GM12878 (cell line): Measurements from ENCODE around the gene ZNF513. TPM values are rescaled to one million over a fixed set of nuclear protein-coding genes. Genes with fewer than 3 reads are reported as not detected.

Experiments
- ASH2L ChIP-seq: fragments of 300-600, 200-600 bp; sonication (generic); IDR thresholded peaks from 2 replicates; pipeline ENCODE4 v1.6.1; 2017; ENCODE audit warnings: low read depth, mild to moderate bottlenecking, borderline replicate concordance
- BACH1 ChIP-seq: fragments of 450-650 bp; IDR thresholded peaks from 2 replicates; pipeline ENCODE4 v1.6.1; 2017; ENCODE audit warnings: mild to moderate bottlenecking, borderline replicate concordance
- BCL3 ChIP-seq: IDR thresholded peaks from 2 replicates; pipeline ENCODE4 v1.6.1; 2011; ENCODE audit warnings: borderline replicate concordance, low read depth, mild to moderate bottlenecking, moderate library complexity, low read length; ENCODE audit not compliant: insufficient read depth, poor library complexity, severe bottlenecking
- CUX1 ChIP-seq: IDR thresholded peaks from 2 replicates; pipeline ENCODE4 v1.6.1; 2012; ENCODE audit warnings: improper control_type of control experiment, low read depth, low read length; ENCODE audit not compliant: insufficient replicate concordance
- ETV6 ChIP-seq, 2 experiments: fragments of 450-650 bp in 1 of 2; IDR thresholded peaks in 1 of 2; conservative IDR thresholded peaks in 1 of 2; 2 replicates each; pipeline ENCODE4 v1.6.1; 2014; ENCODE audit warnings: antibody characterized with exemption in 1 of 2, borderline replicate concordance in 1 of 2, low read depth in 1 of 2, mild to moderate bottlenecking in 1 of 2, moderate library complexity in 1 of 2
- HCFC1 ChIP-seq: fragments of 150-350 bp; IDR thresholded peaks from 2 replicates; pipeline ENCODE4 v1.6.1; 2014; ENCODE audit warnings: low read length
- HDGF ChIP-seq: fragments of 450-650 bp; IDR thresholded peaks from 2 replicates; pipeline ENCODE4 v1.6.1; 2016; ENCODE audit warnings: antibody characterized with exemption
- PKNOX1 ChIP-seq: fragments of 450-650 bp; IDR thresholded peaks from 2 replicates; pipeline ENCODE4 v1.6.1; 2016; ENCODE audit warnings: mild to moderate bottlenecking
- POLR2AphosphoS2 ChIP-seq: IDR thresholded peaks from 2 replicates; pipeline ENCODE4 v1.6.1; 2011; ENCODE audit warnings: low read depth, mild to moderate bottlenecking, low read length, improper control_type of control experiment, moderate library complexity
- RB1 ChIP-seq: fragments of 450-650 bp; formaldehyde crosslinking; IDR thresholded peaks from 2 replicates; pipeline ENCODE4 v1.6.1; 2017; ENCODE audit warnings: mild to moderate bottlenecking, borderline replicate concordance
- SMAD5 ChIP-seq: IDR thresholded peaks from 2 replicates; pipeline ENCODE4 v1.6.1; 2016; ENCODE audit warnings: antibody characterized with exemption, low read depth
- SREBF2 ChIP-seq: IDR thresholded peaks from 2 replicates; pipeline ENCODE4 v1.6.1; 2012; ENCODE audit warnings: mild to moderate bottlenecking, low read length
- SRF ChIP-seq, 2 experiments: IDR thresholded peaks; 2 replicates each; pipeline ENCODE4 v1.6.1; 2011; ENCODE audit warnings: low read depth in 2 of 2, low read length in 2 of 2, mild to moderate bottlenecking in 1 of 2, moderate library complexity in 1 of 2
- STAT1 ChIP-seq: fragments of 450-650 bp; conservative IDR thresholded peaks from 2 replicates; pipeline ENCODE4 v1.6.1; 2014; ENCODE audit warnings: antibody characterized with exemption, mild to moderate bottlenecking
- TARDBP ChIP-seq: IDR thresholded peaks from 2 replicates; pipeline ENCODE4 v1.6.1; 2016; ENCODE audit warnings: borderline replicate concordance
- ZBED1 ChIP-seq: IDR thresholded peaks from 2 replicates; pipeline ENCODE4 v1.6.1; 2016; ENCODE audit warnings: borderline replicate concordance
- ZBTB4 ChIP-seq: fragments of 450-650 bp; formaldehyde crosslinking; IDR thresholded peaks from 2 replicates; pipeline ENCODE4 v1.4.0; 2022; ENCODE audit warnings: mild to moderate bottlenecking, moderate library complexity
- ZSCAN29 ChIP-seq: fragments of 450-650 bp; IDR thresholded peaks from 2 replicates; pipeline ENCODE4 v1.6.1; 2017; ENCODE audit warnings: mild to moderate bottlenecking, moderate library complexity
- polyA plus RNA-seq, 11 experiments: library from polyadenylated mRNA; depleted of rRNA in 4 of 11; unstranded in 6 of 11; stranded (reverse) in 5 of 11; fragments of >200 nt; fragmentation: Nextera tagmentation in 4 of 11; fragmentation: Illumina TruSeq in 1 of 11; extraction: Ambion mirVana in 4 of 11; extraction: Trizol in 1 of 11; gene quantifications; 1 replicate in 1 of 11; 2 replicates in 10 of 11; pipeline versions ENCODE4 v1.2.1 to v1.2.3, GENCODE V29; 2011 to 2016; ENCODE audit warnings: inconsistent platforms in 2 of 11, missing spikeins in 2 of 11, low read depth in 1 of 11
- total RNA-seq, 4 experiments: library from RNA; depleted of rRNA in 3 of 4; stranded (reverse); fragments of >200 nt in 3 of 4; fragmentation: Illumina TruSeq in 1 of 4; extraction: Trizol in 1 of 4; gene quantifications; 2 replicates each; pipeline versions ENCODE4 v1.2.1 to v1.2.3, GENCODE V29; 2013 to 2021

ZNF513 gene
- total and polyA plus RNA-seq, 10 of the 15 experiments (the other 5 are each of a cell fraction or from before 2014, with no cell fraction given): 0.06 to 16.4 (median 5.6) TPM

- peak; percentile 50 for TF ChIP-seq BCL3
- TF ChIP-seq ZSCAN29: no peak
- TF ChIP-seq ZBTB4 (CRISPR knock-in tag): no peak
- TF ChIP-seq PKNOX1: peak; percentile 42; the same call in 1 of the 2 replicates
- TF ChIP-seq SRF (IDR thresholded peaks at IDR 0.05; ENCODE audit: low read depth in 2 of 2, low read length in 2 of 2): no peak
- TF ChIP-seq TARDBP: 0 out of 2 replicates have a peak, but pooled peaks have one; percentile 27
- 0 out of 2 replicates have a peak, but pooled peaks have one; percentile 35 for TF ChIP-seq STAT1
- TF ChIP-seq SREBF2: 0 out of 2 replicates have a peak, but pooled peaks have one; percentile 24
- peak; percentile 76; the same call in 1 of the 2 replicates for TF ChIP-seq RB1
- peak; percentile 88 for TF ChIP-seq SMAD5
- peak; percentile 93 for TF ChIP-seq POLR2AphosphoS2
- TF ChIP-seq HCFC1: peak; percentile 51; the same call in 1 of the 2 replicates
- 0 out of 2 replicates have a peak, but pooled peaks have one; percentile 27 for TF ChIP-seq BACH1
- peak; percentile 41; the same call in 1 of the 2 replicates for TF ChIP-seq HDGF
- no peak for TF ChIP-seq CUX1
- peak in 1 of 2 experiments; percentile 50; a peak in 2 of 4 replicates for TF ChIP-seq ETV6 (conservative IDR thresholded peaks at IDR 0.05 in 1 of 2, IDR thresholded peaks at IDR 0.05 in 1 of 2; ENCODE audit: borderline replicate concordance in 1 of 2, low read depth in 1 of 2)
- TF ChIP-seq ZBED1: no peak
- TF ChIP-seq ASH2L: no peak; the same call in 1 of the 2 replicates
Observed at GRCh38 chr2:27409321-27410073, 29.0 kb upstream of the ZNF513 start, which contains the start of gene PPM1G (continued).
